ENCODE measurements around the gene CNTNAP5.

DNA sequence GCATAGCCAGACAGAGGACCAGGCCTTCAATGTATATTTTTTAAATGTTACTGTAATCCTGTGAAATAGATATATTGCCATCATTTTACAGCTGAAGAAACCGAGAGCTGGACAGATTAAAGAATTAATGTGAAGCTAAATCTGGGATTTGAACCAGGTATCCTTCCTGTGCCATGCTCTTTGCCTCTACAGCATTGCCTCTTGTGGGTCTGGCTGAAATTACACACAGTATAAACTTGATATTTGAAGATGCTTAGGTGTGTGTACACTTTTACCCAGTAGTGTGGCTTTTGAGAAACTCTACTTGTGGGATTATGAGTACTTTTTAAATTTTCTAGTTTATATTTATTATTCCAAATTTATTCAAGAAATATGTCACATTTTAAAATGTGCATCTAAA, 264.5 kb downstream of the CNTNAP5 start:
- TF ChIP-seq, protein P1, sequence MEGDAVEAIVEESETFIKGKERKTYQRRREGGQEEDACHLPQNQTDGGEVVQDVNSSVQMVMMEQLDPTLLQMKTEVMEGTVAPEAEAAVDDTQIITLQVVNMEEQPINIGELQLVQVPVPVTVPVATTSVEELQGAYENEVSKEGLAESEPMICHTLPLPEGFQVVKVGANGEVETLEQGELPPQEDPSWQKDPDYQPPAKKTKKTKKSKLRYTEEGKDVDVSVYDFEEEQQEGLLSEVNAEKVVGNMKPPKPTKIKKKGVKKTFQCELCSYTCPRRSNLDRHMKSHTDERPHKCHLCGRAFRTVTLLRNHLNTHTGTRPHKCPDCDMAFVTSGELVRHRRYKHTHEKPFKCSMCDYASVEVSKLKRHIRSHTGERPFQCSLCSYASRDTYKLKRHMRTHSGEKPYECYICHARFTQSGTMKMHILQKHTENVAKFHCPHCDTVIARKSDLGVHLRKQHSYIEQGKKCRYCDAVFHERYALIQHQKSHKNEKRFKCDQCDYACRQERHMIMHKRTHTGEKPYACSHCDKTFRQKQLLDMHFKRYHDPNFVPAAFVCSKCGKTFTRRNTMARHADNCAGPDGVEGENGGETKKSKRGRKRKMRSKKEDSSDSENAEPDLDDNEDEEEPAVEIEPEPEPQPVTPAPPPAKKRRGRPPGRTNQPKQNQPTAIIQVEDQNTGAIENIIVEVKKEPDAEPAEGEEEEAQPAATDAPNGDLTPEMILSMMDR (IDR thresholded peaks at IDR 0.05) = peak; percentile 12
- TF ChIP-seq EZH2 (IDR thresholded peaks at IDR 0.05) = no peak
- TF ChIP-seq EZH2phosphoT487 (IDR thresholded peaks at IDR 0.05) = no peak
